Activated CD8-positive, alpha-beta T cell treated with anti-CD3 and anti-CD28 coated beads for 36 hours (primary cell): ENCODE data around the gene IARS1. TPM values are rescaled to one million over a fixed set of nuclear protein-coding genes. Genes with fewer than 3 reads are reported as not detected.

Source experiments
- ATAC-seq: fragments of 200-7000 bp; cut with Tn5 transposase; one replicate; pipeline ENCODE4 v1.10.0; 2021; ENCODE audit warnings: mild to moderate bottlenecking, moderate library complexity
- CTCF ChIA-PET: fragments of 350-600 bp; sonication (Branson Sonifier 250); formaldehyde crosslinking; loops from one replicate; lab custom pipeline; 2021; ENCODE audit warnings: antibody characterized with exemption; lab: Charles Lee
- POLR2A ChIA-PET: fragments of 350-600 bp; sonication (Branson Sonifier 250); formaldehyde crosslinking; loops from one replicate; lab custom pipeline; 2021; ENCODE audit warnings: antibody characterized with exemption; lab: Charles Lee
- DNase-seq: peaks from one replicate; pipeline ENCODE4 v3.0.0-alpha.2; 2020
- H3K27ac Mint-ChIP-seq: one replicate; pipeline ENCODE4 v1.8.0; 2021; ENCODE audit warnings: mild to moderate bottlenecking, mixed read lengths
- H3K27me3 Mint-ChIP-seq: one replicate; pipeline ENCODE4 v1.8.0; 2021; ENCODE audit warnings: mixed read lengths
- H3K36me3 Mint-ChIP-seq: one replicate; pipeline ENCODE4 v1.8.0; 2021; ENCODE audit warnings: low read depth, mixed read lengths
- H3K4me1 Mint-ChIP-seq: one replicate; pipeline ENCODE4 v1.8.0; 2021; ENCODE audit warnings: low read depth, mixed read lengths
- H3K4me3 Mint-ChIP-seq: one replicate; pipeline ENCODE4 v1.8.0; 2021; ENCODE audit warnings: mild to moderate bottlenecking, moderate library complexity, mixed read lengths
- H3K9me3 Mint-ChIP-seq: one replicate; pipeline ENCODE4 v1.8.0; 2021; ENCODE audit warnings: mixed read lengths
- CTCF ChIP-seq: fragments of 200-600 bp; IDR thresholded peaks from one replicate; pipeline ENCODE4 v1.8.0; 2022; ENCODE audit warnings: antibody characterized with exemption, mild to moderate bottlenecking
- intact Hi-C: fragments of 100-400 bp; cut with micrococcal nuclease; formaldehyde crosslinking; loops from one replicate; pipeline ENCODE4 v1.10.0; 2022
- total RNA-seq, 2 experiments: library from RNA; stranded (reverse); gene quantifications; one replicate each; pipeline ENCODE4 v1.2.3, GENCODE V29; 2021

IARS1 gene
- total RNA-seq, 2 experiments from 2014 or later, result 247 to 251 TPM

- intact Hi-C loops, result no loop called here
Measured at GRCh38 chr9:92265154-92265553, 28.3 kb downstream of the IARS1 start.

GRCh38 chr9:92263131-92263530 lies 30.4 kb downstream of the IARS1 start:
- POLR2A ChIA-PET, result interaction anchor here (1.2 to 2.9 kb wide), 2 partner anchors 10 to 16 kb away, joined by 4 to 10 read pairs; no protein-coding TSS in a partner anchor
- Mint-ChIP-seq H3K4me3 (no peak overlapping the region), H3K27ac (no peak overlapping the region), H3K4me1 (peaks cover 4% of the 10 kb centered on the region), H3K9me3 (no peaks in the 10 kb centered on the region), H3K27me3 (no peaks in the 10 kb centered on the region), H3K36me3 (peaks cover 64% of the 10 kb centered on the region)
- no peak for TF ChIP-seq CTCF
- ATAC-seq (no peak), DNase-seq (no peak)
- CTCF ChIA-PET, result interaction anchor here (0.9 to 5.6 kb wide), 3 partner anchors 20 to 129 kb away, joined by 3 to 20 read pairs (median 3); no protein-coding TSS in a partner anchor
- intact Hi-C loops, result no loop called here

More at GRCh38 chr9:92265154-92265553, 28.3 kb downstream of the IARS1 start:
- no peak for TF ChIP-seq CTCF
- no peak for ATAC-seq
- Mint-ChIP-seq H3K4me3 (no peak overlapping the region), H3K9me3 (no peaks in the 10 kb centered on the region), H3K36me3 (peaks cover 62% of the 10 kb centered on the region), H3K4me1 (peaks cover 4% of the 10 kb centered on the region), H3K27me3 (no peaks in the 10 kb centered on the region), H3K27ac (no peak overlapping the region)
- DNase-seq, result no peak
- POLR2A ChIA-PET, result interaction anchor here (2.5 kb wide), 1 partner anchor 16 kb away, joined by 8 read pairs; no protein-coding TSS in a partner anchor
- CTCF ChIA-PET, result interaction anchor here (1.1 to 5.6 kb wide), 2 partner anchors 45 to 126 kb away, joined by 4 to 20 read pairs; no protein-coding TSS in a partner anchor

- no peak overlapping the region for H3K27ac Mint-ChIP-seq
Measured at GRCh38 chr9:92257327-92257726, 36.2 kb downstream of the IARS1 start.

GRCh38 chr9:92254381-92255337 lies 38.8 kb downstream of the IARS1 start:
- CTCF ChIA-PET, result interaction anchor here (1.1 to 1.9 kb wide), 2 partner anchors 24 to 115 kb away, joined by 3 to 6 read pairs; no protein-coding TSS in a partner anchor
- Mint-ChIP-seq H3K27ac (no peak overlapping the region), H3K9me3 (no peaks in the 10 kb centered on the region), H3K4me3 (no peak overlapping the region), H3K27me3 (no peaks in the 10 kb centered on the region), H3K36me3 (peaks cover 60% of the 10 kb centered on the region), H3K4me1 (no peaks in the 10 kb centered on the region)
- no peak for TF ChIP-seq CTCF
- ATAC-seq, result no peak
- DNase-seq, result no peak
- POLR2A ChIA-PET, result interaction anchor here (0.9 to 1.6 kb wide), 3 partner anchors 21 to 36 kb away, joined by 3 to 7 read pairs (median 4); no protein-coding TSS in a partner anchor
- intact Hi-C loops, result no loop called here

More at GRCh38 chr9:92257327-92257726, 36.2 kb downstream of the IARS1 start:
- H3K9me3 Mint-ChIP-seq, result no peaks in the 10 kb centered on the region
- ATAC-seq (no peak), DNase-seq (no peak)
- CTCF ChIA-PET, result no interaction called here
- no peaks in the 10 kb centered on the region for H3K4me1 Mint-ChIP-seq
- TF ChIP-seq CTCF, result no peak
- H3K4me3 Mint-ChIP-seq, result no peak overlapping the region
- intact Hi-C loops, result no loop called here
- POLR2A ChIA-PET, result interaction anchor here (1.3 kb wide), 1 partner anchor 20 kb away, joined by 4 read pairs; no protein-coding TSS in a partner anchor
- H3K27me3 Mint-ChIP-seq, result no peaks in the 10 kb centered on the region
- peaks cover 61% of the 10 kb centered on the region for H3K36me3 Mint-ChIP-seq
